Activated naive CD4-positive, alpha-beta T cell treated with anti-CD3 and anti-CD28 coated beads, Interleukin-2, amount 50 U/mL, for 24 hours (primary cell): Measurements from ENCODE around the gene KCNIP4.

Source experiments
- H3K27ac Mint-ChIP-seq: one replicate; pipeline ENCODE4 v1.8.0; 2021; ENCODE audit warnings: mild to moderate bottlenecking, mixed read lengths
- H3K27me3 Mint-ChIP-seq: one replicate; pipeline ENCODE4 v1.8.0; 2021; ENCODE audit warnings: mixed read lengths
- H3K36me3 Mint-ChIP-seq: one replicate; pipeline ENCODE4 v1.8.0; 2021; ENCODE audit warnings: mixed read lengths
- H3K4me1 Mint-ChIP-seq: one replicate; pipeline ENCODE4 v1.8.0; 2021; ENCODE audit warnings: mixed read lengths
- H3K4me3 Mint-ChIP-seq: one replicate; pipeline ENCODE4 v1.8.0; 2021; ENCODE audit warnings: mild to moderate bottlenecking, mixed read lengths
- H3K9me3 Mint-ChIP-seq: one replicate; pipeline ENCODE4 v1.8.0; 2021; ENCODE audit warnings: mixed read lengths

Gene KCNIP4

GRCh38 chr4:21884615-21885014, 64.0 kb downstream of the KCNIP4 start:
- H3K27me3 Mint-ChIP-seq: peaks cover 1% of the 10 kb centered on the region
- H3K4me1 Mint-ChIP-seq: no peaks in the 10 kb centered on the region
- H3K27ac Mint-ChIP-seq: no peak overlapping the region
- no peaks in the 10 kb centered on the region for H3K36me3 Mint-ChIP-seq
- H3K4me3 Mint-ChIP-seq: no peak overlapping the region
- H3K9me3 Mint-ChIP-seq: no peaks in the 10 kb centered on the region

- H3K27me3 Mint-ChIP-seq: peaks cover 1% of the 10 kb centered on the region
- no peaks in the 10 kb centered on the region for H3K9me3 Mint-ChIP-seq
- no peaks in the 10 kb centered on the region for H3K4me1 Mint-ChIP-seq
- no peaks in the 10 kb centered on the region for H3K36me3 Mint-ChIP-seq
- H3K4me3 Mint-ChIP-seq: no peak overlapping the region
- H3K27ac Mint-ChIP-seq: no peak overlapping the region
Observed at GRCh38 chr4:21882051-21882839, 66.3 kb downstream of the KCNIP4 start.

DNA sequence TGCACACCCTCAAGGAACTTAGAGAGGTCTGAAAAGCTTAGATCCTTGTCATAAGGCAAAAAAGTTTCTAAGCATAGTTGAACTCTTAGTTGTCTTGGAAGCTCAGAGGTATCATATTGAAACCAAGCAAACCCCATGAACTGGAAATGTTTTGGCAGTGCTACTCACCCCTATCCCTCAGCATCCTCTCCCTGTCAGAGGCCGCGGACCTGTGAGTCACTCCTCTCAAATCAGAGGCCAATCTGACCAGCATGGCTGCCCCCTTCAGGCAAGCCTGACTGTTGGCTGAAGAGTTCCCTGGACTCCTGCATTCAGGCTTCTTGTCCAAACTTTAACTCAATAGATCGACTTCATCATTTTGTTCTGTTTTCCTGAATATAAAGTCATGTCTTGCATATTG, 69.4 kb downstream of the KCNIP4 start:
- Mint-ChIP-seq H3K4me3 (no peak overlapping the region), H3K9me3 (no peaks in the 10 kb centered on the region), H3K36me3 (no peaks in the 10 kb centered on the region), H3K27me3 (peaks cover 1% of the 10 kb centered on the region), H3K4me1 (no peaks in the 10 kb centered on the region), H3K27ac (no peak overlapping the region)

GRCh38 chr4:21876711-21877110, 71.9 kb downstream of the KCNIP4 start:
- no peaks in the 10 kb centered on the region for H3K27me3 Mint-ChIP-seq
- H3K27ac Mint-ChIP-seq: no peak overlapping the region
- no peak overlapping the region for H3K4me3 Mint-ChIP-seq
- no peaks in the 10 kb centered on the region for H3K9me3 Mint-ChIP-seq
- no peaks in the 10 kb centered on the region for H3K4me1 Mint-ChIP-seq
- H3K36me3 Mint-ChIP-seq: no peaks in the 10 kb centered on the region

- Mint-ChIP-seq H3K4me1 (no peaks in the 10 kb centered on the region), H3K9me3 (peaks cover 8% of the 10 kb centered on the region), H3K27ac (no peak overlapping the region), H3K36me3 (no peaks in the 10 kb centered on the region), H3K27me3 (no peaks in the 10 kb centered on the region), H3K4me3 (no peak overlapping the region)
Observed at GRCh38 chr4:21873145-21873544, 75.4 kb downstream of the KCNIP4 start.

GRCh38 chr4:21872101-21872500, 76.5 kb downstream of the KCNIP4 start:
- Mint-ChIP-seq H3K27ac (no peak overlapping the region), H3K36me3 (no peaks in the 10 kb centered on the region), H3K27me3 (no peaks in the 10 kb centered on the region), H3K4me3 (no peak overlapping the region), H3K9me3 (peaks cover 8% of the 10 kb centered on the region), H3K4me1 (no peaks in the 10 kb centered on the region)

DNA sequence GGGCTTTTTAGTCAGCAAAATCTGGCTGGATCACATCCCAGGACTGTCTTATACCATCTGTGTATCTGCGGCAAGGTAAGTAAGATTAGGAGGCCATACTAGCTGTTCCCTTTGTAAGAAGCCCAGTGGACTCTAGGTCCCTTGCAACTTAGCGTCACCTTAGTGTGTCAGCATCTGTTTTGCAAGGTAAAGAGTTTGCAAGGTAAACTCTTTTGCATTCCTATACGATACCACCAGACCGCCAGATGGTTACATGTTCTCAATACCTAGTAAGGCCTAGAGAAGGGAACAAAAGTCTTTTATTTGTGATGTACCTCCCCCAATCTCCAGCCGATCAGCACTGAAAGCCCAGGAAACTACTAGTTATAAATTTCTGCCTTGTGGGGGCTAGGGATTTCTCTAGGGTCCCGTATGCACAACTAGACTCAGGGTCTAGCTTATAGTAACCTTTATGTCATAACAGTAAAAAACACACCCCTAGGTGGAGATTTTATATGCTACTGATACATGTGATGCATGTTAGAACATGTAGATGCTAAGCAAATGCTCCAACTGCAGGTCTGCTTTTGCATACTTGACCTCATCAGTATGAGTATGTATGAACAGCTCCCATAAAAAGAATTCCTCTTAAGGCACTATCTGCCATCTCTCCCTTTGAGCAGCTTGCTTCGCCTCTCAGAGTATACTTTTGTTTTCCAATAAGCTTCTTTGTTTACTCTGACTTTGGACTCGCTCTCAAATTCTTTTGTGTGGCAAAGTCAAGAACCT, 78.4 kb downstream of the KCNIP4 start:
- Mint-ChIP-seq H3K4me3 (no peak overlapping the region), H3K36me3 (no peaks in the 10 kb centered on the region), H3K4me1 (no peaks in the 10 kb centered on the region), H3K9me3 (peaks cover 8% of the 10 kb centered on the region), H3K27me3 (no peaks in the 10 kb centered on the region), H3K27ac (no peak overlapping the region)

DNA sequence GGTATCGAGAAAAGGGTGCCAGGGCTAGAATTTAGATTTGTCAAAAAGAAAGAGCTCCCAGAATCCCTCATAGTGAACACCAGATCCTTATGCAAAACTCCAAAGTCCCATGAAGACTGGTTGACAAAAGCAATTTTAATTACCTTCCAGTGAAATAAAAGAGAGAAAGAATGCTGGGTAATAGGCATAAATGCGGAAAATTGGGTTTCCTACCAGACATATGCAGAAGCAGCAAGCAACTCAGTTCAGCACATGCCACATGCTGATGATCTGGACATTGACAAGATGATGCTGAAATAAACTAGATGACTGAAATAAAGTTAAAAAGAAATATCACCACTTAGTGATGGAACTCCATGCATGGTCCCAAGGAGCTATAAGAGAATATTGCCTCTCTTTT, 83.9 kb downstream of the KCNIP4 start:
- no peaks in the 10 kb centered on the region for H3K36me3 Mint-ChIP-seq
- H3K4me1 Mint-ChIP-seq: no peaks in the 10 kb centered on the region
- H3K4me3 Mint-ChIP-seq: no peak overlapping the region
- H3K27me3 Mint-ChIP-seq: no peaks in the 10 kb centered on the region
- H3K27ac Mint-ChIP-seq: no peak overlapping the region
- H3K9me3 Mint-ChIP-seq: peaks cover 8% of the 10 kb centered on the region

GRCh38 chr4:21862917-21863316, 85.7 kb downstream of the KCNIP4 start:
- H3K36me3 Mint-ChIP-seq: no peaks in the 10 kb centered on the region
- H3K27me3 Mint-ChIP-seq: no peaks in the 10 kb centered on the region
- H3K4me3 Mint-ChIP-seq: no peak overlapping the region
- H3K9me3 Mint-ChIP-seq: no peaks in the 10 kb centered on the region
- H3K27ac Mint-ChIP-seq: no peak overlapping the region
- no peaks in the 10 kb centered on the region for H3K4me1 Mint-ChIP-seq

DNA sequence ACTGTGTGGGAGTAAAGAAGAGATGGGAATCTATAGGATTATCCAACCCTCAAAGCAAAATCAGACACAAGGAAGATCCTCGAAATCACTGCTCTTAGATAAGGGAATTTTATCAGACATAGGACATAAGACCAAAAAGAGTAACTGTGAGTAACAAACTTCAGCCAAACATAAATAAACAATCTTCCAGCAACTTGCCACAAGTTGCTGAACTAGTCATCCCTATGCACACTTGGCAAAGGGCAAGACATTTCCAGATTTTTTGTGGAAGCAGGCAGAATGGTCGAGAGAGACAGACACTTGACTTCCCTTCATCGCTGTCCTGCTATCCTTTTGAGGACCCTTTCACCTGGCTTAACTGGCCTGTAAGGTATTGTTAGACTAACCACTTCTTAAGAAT, 89.6 kb downstream of the KCNIP4 start:
- peaks cover 2% of the 10 kb centered on the region for H3K27me3 Mint-ChIP-seq
- H3K4me3 Mint-ChIP-seq: no peak overlapping the region

GRCh38 chr4:21856754-21857153, 91.8 kb downstream of the KCNIP4 start:
- H3K4me1 Mint-ChIP-seq: no peaks in the 10 kb centered on the region
- no peaks in the 10 kb centered on the region for H3K36me3 Mint-ChIP-seq
- H3K27ac Mint-ChIP-seq: no peak overlapping the region
- H3K4me3 Mint-ChIP-seq: no peak overlapping the region
- H3K27me3 Mint-ChIP-seq: peaks cover 2% of the 10 kb centered on the region
- H3K9me3 Mint-ChIP-seq: no peaks in the 10 kb centered on the region

More for the DNA sequence above, 89.6 kb downstream of the KCNIP4 start:
- H3K36me3 Mint-ChIP-seq: no peaks in the 10 kb centered on the region
- no peaks in the 10 kb centered on the region for H3K4me1 Mint-ChIP-seq
- H3K9me3 Mint-ChIP-seq: no peaks in the 10 kb centered on the region
- H3K27ac Mint-ChIP-seq: no peak overlapping the region

DNA sequence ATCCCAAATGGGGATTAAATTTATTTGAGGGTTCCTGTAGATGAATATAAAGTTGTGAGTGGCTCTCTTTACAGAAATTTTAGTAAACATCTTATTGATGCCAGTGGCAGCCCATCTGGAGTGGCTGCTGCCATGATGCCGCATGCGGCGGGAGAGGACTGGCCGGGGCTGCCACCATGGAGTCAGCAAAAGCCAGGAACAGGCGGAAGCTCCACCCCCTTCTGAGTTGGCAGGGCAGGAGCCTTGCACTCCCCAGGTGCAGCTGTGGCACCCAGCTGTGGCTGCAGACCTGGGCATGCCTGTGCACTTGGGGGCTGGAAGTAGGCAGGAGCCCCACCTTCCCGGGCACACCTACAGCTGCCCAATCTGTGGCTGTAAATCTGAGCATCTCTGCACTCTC, 92.3 kb downstream of the KCNIP4 start:
- H3K4me1 Mint-ChIP-seq: no peaks in the 10 kb centered on the region
- H3K27ac Mint-ChIP-seq: no peak overlapping the region
- no peak overlapping the region for H3K4me3 Mint-ChIP-seq
- no peaks in the 10 kb centered on the region for H3K36me3 Mint-ChIP-seq
- peaks cover 2% of the 10 kb centered on the region for H3K27me3 Mint-ChIP-seq
- no peaks in the 10 kb centered on the region for H3K9me3 Mint-ChIP-seq

- H3K4me1 Mint-ChIP-seq: no peaks in the 10 kb centered on the region
- no peaks in the 10 kb centered on the region for H3K36me3 Mint-ChIP-seq
- H3K27ac Mint-ChIP-seq: no peak overlapping the region
- H3K27me3 Mint-ChIP-seq: no peaks in the 10 kb centered on the region
- no peaks in the 10 kb centered on the region for H3K9me3 Mint-ChIP-seq
- H3K4me3 Mint-ChIP-seq: no peak overlapping the region
Observed at GRCh38 chr4:21849077-21849476, 99.5 kb downstream of the KCNIP4 start.

- Mint-ChIP-seq H3K27ac (no peak overlapping the region), H3K27me3 (no peaks in the 10 kb centered on the region), H3K4me1 (no peaks in the 10 kb centered on the region), H3K4me3 (no peak overlapping the region), H3K36me3 (no peaks in the 10 kb centered on the region), H3K9me3 (no peaks in the 10 kb centered on the region)
Observed at GRCh38 chr4:21848021-21848420, 100.6 kb downstream of the KCNIP4 start.

DNA sequence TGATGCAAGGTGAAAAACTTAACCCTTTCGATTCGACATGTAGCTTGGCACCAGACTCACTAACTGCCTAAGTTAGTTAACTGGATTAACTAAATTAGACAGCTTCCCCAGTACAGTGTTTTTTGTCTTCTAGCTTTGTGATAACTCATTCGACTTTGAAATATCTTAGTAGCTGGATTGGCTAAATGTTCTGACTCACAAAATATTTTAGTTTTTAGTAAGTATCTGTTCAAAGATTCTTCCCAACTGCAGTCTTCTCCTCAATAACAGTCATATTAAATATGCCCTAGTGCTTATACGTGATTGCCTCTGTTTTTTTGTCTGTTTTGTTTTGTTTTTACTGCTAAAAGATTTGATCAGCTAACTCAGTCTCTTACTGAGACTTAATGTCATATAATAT, 102.9 kb downstream of the KCNIP4 start:
- H3K27me3 Mint-ChIP-seq: no peaks in the 10 kb centered on the region
- no peaks in the 10 kb centered on the region for H3K36me3 Mint-ChIP-seq
- H3K4me1 Mint-ChIP-seq: no peaks in the 10 kb centered on the region
- no peak overlapping the region for H3K4me3 Mint-ChIP-seq
- H3K9me3 Mint-ChIP-seq: no peaks in the 10 kb centered on the region
- no peak overlapping the region for H3K27ac Mint-ChIP-seq

DNA sequence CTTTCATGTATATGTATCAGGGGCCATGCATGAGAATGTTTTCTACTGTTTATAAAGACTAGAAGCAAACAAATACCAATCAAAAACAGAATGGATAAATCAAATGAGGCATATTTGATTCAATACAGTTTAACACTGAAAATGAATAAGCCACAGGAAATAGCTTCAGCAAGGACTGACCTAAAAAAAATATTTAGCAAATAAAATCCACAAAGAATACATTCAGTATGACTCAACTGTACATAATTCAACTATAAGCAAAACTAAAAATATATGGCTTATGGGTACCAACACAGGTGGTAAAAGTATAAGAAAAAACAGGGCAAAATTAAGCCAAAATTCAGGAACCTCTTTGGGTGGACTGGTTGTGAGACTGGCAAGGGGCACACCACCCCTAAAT, 112.9 kb downstream of the KCNIP4 start:
- no peak overlapping the region for H3K27ac Mint-ChIP-seq
- no peak overlapping the region for H3K4me3 Mint-ChIP-seq
- no peaks in the 10 kb centered on the region for H3K4me1 Mint-ChIP-seq
- peaks cover 8% of the 10 kb centered on the region for H3K9me3 Mint-ChIP-seq
- no peaks in the 10 kb centered on the region for H3K27me3 Mint-ChIP-seq
- no peaks in the 10 kb centered on the region for H3K36me3 Mint-ChIP-seq
